Globus pallidus (tissue), 1 donor: ENCODE measurements around the gene NPHP4.
"Not testable (repeated sequence)": the region's sequence is repeated elsewhere in the genome, so short reads cannot be mapped to it uniquely, and the experiment has no call there.

Source experiments
- DNase-seq: peaks from one replicate; pipeline ENCODE4 v3.0.0-alpha.2; 2015; ENCODE audit warnings: low spot score

The NPHP4 gene

GRCh38 chr1:6023346-6023745 lies 31.1 kb upstream of the NPHP4 start:
- DNase-seq = no peak

DNA sequence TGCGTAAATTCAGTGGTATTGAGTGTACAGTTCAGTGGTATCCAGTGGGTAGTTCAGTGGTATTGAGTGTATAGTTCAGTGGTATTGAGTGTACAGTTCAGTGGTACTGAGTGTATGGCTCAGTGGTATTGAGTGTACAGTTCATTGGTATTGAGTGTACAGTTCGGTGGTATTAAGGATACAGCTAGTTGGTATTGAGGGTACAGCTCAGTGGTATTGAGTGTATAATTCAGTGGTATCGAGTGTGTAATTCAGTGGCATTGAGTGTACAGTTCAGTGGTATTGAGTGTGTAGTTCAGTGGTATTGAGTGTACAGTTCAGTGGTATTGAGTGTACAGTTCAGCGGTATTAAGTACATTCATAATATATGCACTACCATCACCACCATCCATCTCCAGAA lies 30.0 kb upstream of the NPHP4 start:
- DNase-seq = no peak

DNA sequence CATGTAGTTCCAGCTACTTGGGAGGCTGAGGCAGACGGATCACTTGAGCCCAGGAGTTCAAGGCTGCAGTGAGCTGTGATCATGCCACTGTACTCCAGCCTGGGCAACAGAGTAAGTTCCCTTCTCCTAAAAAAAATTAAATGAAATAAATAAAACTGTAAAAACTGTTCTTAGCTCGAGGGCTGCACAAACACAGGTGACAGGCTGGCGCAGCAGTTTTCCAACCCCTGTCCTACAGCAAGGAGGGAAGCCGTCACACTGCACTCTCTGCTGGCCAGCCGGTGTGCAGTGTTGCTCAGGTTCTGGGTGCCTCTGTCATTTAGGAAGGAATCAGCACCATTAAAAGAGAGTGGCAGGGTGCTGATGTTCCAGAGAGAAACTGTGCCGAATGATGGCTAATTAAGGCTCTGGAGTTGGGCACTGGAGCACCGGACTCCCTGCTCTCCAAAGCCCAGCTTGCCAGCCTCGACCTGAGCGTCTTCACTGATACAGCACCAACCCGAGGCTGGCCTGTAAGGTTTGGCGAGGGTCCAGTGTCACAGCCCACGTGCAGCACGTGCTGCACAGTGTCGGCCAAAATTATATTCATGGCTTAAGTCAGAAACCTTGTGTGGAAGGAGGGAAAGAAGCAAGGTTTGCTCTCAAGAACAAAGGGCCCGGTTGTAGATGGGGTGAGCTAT lies 27.1 kb upstream of the NPHP4 start:
- no peak for DNase-seq

DNA sequence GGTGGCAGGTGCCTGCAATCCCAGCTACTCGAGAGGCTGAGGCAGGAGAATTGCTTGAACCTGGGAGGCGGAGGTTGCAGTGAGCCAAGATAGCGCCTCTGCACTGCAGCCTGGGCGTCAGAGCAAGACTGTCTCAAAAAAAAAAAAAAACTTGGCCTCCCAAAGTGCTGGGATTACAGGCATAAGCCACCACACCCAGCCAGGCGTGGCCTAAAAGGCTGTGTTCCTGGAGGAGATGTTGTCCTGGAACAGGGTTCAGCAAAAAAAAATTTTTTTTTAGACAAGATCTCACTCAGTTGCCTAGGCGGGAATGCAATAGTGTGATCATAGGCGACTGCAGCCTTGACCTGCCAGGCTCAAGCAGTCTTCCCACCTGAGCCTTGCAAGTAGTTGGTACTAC lies 25.4 kb upstream of the NPHP4 start:
- not testable (repeated sequence) for DNase-seq

GRCh38 chr1:6016191-6016865 lies 24.1 kb upstream of the NPHP4 start:
- DNase-seq = no peak

GRCh38 chr1:6014130-6014999 lies 22.1 kb upstream of the NPHP4 start:
- DNase-seq = no peak

DNA sequence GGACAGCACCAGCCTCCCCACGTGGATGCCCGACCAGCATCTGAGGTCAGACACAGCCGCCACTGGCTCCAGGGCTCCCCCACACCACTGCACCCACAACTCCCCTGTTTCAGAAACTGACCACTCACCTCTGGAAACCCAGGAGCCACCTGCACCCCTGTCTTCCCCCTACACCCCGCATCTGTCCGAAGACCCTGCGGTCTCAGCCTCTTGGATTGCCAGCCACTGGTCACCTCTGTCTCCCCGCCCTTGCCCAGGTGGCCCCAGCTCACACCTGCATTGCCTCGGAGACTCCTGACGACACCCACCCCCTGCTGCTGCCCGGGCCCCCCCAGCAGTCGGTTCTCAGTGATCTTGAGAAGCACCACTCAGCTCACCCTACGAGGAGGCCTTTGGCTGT lies 21.3 kb upstream of the NPHP4 start:
- no peak for DNase-seq

DNA sequence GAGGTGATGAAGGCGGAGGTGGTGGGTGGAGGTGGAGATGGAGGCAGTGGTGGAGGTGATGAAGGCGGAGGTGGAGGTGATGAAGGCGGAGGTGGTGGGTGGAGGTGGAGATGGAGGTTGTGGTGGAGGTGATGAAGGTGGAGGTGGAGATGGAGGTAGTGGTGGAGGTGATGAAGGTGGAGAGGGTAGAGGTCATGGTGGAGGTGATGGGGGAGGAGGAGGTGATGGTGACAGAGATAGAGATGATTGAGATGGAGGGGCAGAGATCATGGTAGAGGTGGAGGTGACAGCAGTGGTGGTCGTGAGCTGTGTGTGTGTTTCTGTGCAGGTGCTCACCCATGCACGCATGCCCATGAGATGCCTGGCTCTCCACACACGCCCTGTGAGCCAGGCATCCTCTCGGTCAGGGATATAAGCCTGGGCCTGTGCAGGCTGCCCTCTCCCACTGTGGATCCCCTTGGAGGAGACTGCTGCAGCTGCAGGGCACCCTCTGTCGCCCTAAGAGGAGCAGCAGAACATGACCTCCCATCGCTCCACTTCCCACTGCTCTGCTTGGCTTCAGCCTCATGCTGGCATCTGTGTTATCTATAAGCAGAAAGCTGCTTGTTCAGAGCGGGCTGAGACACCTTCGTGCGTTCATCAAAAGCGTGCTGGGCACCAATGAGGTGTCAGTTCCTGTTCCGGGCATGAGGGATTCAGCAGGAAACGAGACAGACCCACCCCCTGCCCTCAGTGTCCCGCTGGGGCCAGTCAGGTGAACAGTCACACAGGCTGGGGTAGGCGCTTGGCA lies 20.5 kb upstream of the NPHP4 start:
- DNase-seq = no peak

- DNase-seq = no peak
Observed at GRCh38 chr1:6011946-6012258, 19.7 kb upstream of the NPHP4 start.

- DNase-seq = no peak
Observed at GRCh38 chr1:6011161-6011945, 19.1 kb upstream of the NPHP4 start.

DNA sequence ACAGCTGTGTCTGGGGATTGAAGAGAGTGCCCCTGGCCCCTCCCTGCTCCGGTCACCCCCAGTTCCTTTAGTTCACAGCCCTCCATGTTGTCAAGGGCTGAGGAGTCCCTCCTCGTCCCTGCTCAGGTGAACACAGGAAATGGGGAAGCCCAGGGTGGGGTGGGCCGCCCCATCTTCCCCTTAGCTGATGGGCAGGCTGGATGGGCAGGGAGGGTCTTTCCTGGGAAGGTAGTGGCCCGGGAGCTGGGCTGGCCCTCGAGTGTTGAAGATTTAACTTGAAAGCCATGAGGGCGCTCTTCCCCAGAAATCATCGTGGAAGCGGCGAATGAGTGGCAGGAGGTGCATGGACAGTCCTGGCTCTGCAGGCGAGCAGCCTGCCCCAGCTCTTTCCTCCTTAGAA lies 18.3 kb upstream of the NPHP4 start:
- no peak for DNase-seq

- DNase-seq = no peak
Observed at GRCh38 chr1:6009120-6010040, 17.2 kb upstream of the NPHP4 start.

- DNase-seq = no peak
Observed at GRCh38 chr1:6008696-6009095, 16.5 kb upstream of the NPHP4 start.

DNA sequence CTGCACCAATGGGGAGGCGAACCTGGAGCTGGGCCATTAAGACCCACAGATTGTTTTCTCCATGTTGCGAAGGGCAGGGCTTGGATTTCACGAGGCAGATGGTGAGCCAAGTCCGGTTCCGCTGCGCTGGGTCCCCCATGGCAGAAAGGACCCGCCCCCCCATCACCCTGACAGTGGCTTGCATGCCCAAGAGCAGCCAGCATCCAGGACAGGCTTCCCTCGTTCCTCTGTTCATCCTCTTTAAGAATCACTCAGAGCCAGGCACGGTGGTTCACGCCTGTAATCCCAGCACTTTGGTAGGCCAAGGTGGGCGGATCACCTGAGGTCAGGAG lies 15.8 kb upstream of the NPHP4 start:
- no peak for DNase-seq

DNA sequence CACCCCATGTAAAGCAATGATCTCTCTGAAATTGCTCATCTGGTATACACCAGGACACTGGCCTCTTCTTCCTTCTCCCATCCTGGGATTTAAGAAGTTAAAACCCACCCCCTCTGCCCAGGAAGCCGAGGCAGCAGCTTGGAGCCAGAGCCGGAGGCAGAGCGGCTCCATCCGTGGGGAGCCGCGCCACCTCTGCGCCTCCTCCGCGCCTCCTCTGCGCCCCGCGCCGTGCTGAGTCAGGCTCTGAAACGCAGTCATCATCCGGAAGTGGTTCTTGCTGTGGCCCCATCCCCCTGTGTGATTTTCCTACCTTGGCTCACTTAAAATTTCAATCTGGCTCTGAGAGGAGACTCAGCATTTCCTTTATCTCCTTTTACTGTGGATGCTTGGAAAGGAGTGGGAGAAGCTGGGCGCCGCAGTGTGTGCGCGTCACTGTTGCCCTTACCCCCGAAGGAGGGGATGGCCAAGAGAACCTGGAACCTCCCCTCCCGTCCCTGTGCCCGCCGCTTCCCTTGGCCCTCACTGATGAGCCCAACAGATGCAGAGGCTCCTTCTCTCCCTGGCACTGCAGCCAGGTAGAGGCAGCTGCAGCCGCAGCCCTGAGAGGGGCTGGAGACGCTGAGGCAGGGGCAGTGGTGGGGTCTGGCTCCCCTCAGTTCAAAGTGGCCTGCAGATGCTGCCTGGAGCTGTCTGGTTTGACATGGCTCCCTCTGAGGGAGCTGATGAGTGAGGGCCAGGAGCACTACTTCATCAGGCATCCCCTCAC lies 15.3 kb upstream of the NPHP4 start:
- no peak for DNase-seq

- no peak for DNase-seq
Observed at GRCh38 chr1:6006882-6007281, 14.7 kb upstream of the NPHP4 start.

- no peak for DNase-seq
Observed at GRCh38 chr1:6005276-6005917, 13.2 kb upstream of the NPHP4 start.

GRCh38 chr1:6004412-6005123 lies 12.3 kb upstream of the NPHP4 start:
- no peak for DNase-seq
